Adrenal gland (tissue), 12 donors: Measurements from ENCODE around the gene CCDC142. TPM values are rescaled to one million over a fixed set of nuclear protein-coding genes. Genes with fewer than 3 reads are reported as not detected.
A peak's percentile ranks its signal among the peaks of the same experiment; 100 is the strongest.

ENCODE experiments used
- DNase-seq, 7 donors: peaks; one replicate each; pipeline ENCODE4 v3.0.0-alpha.2; 2019 to 2020
- H3K27ac ChIP-seq, 5 donors: fragments of 200-600 bp; sonication (generic) in 4 of 5; 1 replicate in 3 of 5; 2 replicates in 2 of 5; pipeline versions ENCODE4 v1.5.1 to v1.8.0; 2016 to 2020; ENCODE audit warnings: mild to moderate bottlenecking in 1 of 5
- H3K27me3 ChIP-seq: fragments of 200-600 bp; 2 replicates; pipeline ENCODE4 v1.8.0; 2021
- H3K36me3 ChIP-seq, 2 donors: fragments of 200-600 bp; replicated peaks in 1 of 2; 1 replicate in 1 of 2; 2 replicates in 1 of 2; pipeline versions ENCODE4 v1.5.1 to v1.8.0; 2018 to 2022
- H3K4me1 ChIP-seq, 2 donors: fragments of 200-600 bp; replicated peaks in 1 of 2; 1 replicate in 1 of 2; 2 replicates in 1 of 2; pipeline versions ENCODE4 v1.5.1 to v1.8.0; 2018 to 2021
- H3K4me3 ChIP-seq, 4 donors: fragments of 200-600 bp; sonication (generic) in 3 of 4; one replicate each; pipeline ENCODE4 v1.5.1; 2016 to 2018
- H3K9me3 ChIP-seq, 3 donors: fragments of 200-600 bp; sonication (generic) in 1 of 3; replicated peaks in 1 of 3; 1 replicate in 2 of 3; 2 replicates in 1 of 3; pipeline versions ENCODE4 v1.5.1 to v1.8.0; 2016 to 2021
- POLR2A ChIP-seq, 2 donors: fragments of 450-650 bp; IDR thresholded peaks; one replicate each; pipeline ENCODE4 v1.6.1; 2017; ENCODE audit warnings: antibody characterized with exemption in 2 of 2, mild to moderate bottlenecking in 2 of 2, moderate library complexity in 1 of 2
- WGBS, 4 donors: extraction: QIAGEN DNeasy Blood & Tissue Kit in 2 of 4; methylation state at CpG; one replicate each; pipeline versions ENCODE4 v1.1.5 to v1.1.7; 2013 to 2017; 5-methylcytosine and 5-hydroxymethylcytosine counted together
- intact Hi-C, 2 donors: fragments of 100-400 bp; cut with DNase I; formaldehyde crosslinking; loops; one replicate each; pipeline versions ENCODE4 v1.14.1 to v1.15.0; 2022 to 2023
- polyA plus RNA-seq, 3 donors: library from polyadenylated mRNA; stranded (reverse); fragments of 200-250 nt in 2 of 3; fragments of 350-450 nt in 1 of 3; fragmentation: Illumina TruSeq in 1 of 3; extraction: RNeasy Lipid Tissue Mini Kit (QIAGEN cat#74804) in 1 of 3; gene quantifications; one replicate each; pipeline ENCODE4 v1.2.3, GENCODE V29; 2013 to 2014
- total RNA-seq, 9 donors: library from RNA; depleted of rRNA in 4 of 9; stranded (reverse); fragments of >200 nt in 4 of 9; fragments of 120-200 nt in 1 of 9; fragmentation: NEBNext Ultra II Directional in 1 of 9; extraction: Animal tissue kit (Norgen Biotek cat#: 25700) in 1 of 9; gene quantifications; one replicate each; pipeline versions ENCODE4 v1.1.0 to v1.2.4, GENCODE V29; 2013 to 2023
- TF ChIP-seq, protein P1 (sequence below), 6 experiments: fragments of 450-650 bp in 4 of 6; fragments of 200-600 bp in 2 of 6; sonication (generic) in 1 of 6; IDR thresholded peaks; 1 replicate in 5 of 6; 2 replicates in 1 of 6; pipeline versions ENCODE4 v1.5.1 to v1.8.0; 2016 to 2021; ENCODE audit warnings: antibody characterized with exemption in 6 of 6, mild to moderate bottlenecking in 2 of 6, moderate library complexity in 1 of 6
- donor health status: healthy with polysubstance abuse.
- donor health status: Bipolar disorder and iron deficiency.
- donor health status: DM: yes; HTN: yes; CAD: no.
- donor health status: DM: no; HTN: no; CAD: no.
- donor health status: DM: no; HTN: no; CAD: no.
- donor health status: DM: yes; HTN: yes; CAD: no.

CCDC142 gene
- total and polyA plus RNA-seq, 12 donors: 3.2 to 46.0 (median 12.3) TPM

DNA sequence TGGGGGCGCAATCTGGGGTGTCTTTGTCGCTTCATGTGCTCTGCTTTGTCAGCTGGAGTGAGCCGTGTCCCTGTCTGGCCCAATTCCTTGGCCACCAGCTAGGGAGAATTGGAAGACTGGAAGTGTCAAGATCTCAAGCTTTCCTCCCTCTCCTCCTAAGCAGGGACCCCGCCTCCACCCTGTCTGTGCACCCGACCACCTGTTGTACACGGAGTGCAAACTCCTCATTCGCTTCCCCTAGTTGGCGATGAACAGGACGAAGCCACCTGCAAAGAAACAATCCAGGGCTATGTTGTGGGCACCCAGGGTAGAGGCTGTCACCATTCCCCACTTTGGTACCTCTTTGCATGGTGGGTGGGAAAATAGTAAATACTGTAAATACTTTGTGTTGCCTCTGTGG is 44.9 kb upstream of the CCDC142 start:
- no peaks in the 10 kb centered on the region for H3K27me3 ChIP-seq
- DNase-seq: no peak
- H3K4me1 ChIP-seq: peaks cover 11 to 15% of the 10 kb centered on the region in 2 donors
- H3K36me3 ChIP-seq: peaks cover 0 to 26% of the 10 kb centered on the region in 2 donors
- no peak overlapping the region for H3K27ac ChIP-seq
- intact Hi-C loops: loop anchor here (2.0 to 5.0 kb wide), 2 partner anchors 21 to 40 kb away; partner anchors contain the start of gene PCGF1 (in 1 of the 2)
- no peaks in the 10 kb centered on the region for H3K9me3 ChIP-seq
- TF ChIP-seq, protein P1, sequence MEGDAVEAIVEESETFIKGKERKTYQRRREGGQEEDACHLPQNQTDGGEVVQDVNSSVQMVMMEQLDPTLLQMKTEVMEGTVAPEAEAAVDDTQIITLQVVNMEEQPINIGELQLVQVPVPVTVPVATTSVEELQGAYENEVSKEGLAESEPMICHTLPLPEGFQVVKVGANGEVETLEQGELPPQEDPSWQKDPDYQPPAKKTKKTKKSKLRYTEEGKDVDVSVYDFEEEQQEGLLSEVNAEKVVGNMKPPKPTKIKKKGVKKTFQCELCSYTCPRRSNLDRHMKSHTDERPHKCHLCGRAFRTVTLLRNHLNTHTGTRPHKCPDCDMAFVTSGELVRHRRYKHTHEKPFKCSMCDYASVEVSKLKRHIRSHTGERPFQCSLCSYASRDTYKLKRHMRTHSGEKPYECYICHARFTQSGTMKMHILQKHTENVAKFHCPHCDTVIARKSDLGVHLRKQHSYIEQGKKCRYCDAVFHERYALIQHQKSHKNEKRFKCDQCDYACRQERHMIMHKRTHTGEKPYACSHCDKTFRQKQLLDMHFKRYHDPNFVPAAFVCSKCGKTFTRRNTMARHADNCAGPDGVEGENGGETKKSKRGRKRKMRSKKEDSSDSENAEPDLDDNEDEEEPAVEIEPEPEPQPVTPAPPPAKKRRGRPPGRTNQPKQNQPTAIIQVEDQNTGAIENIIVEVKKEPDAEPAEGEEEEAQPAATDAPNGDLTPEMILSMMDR (IDR thresholded peaks at IDR 0.05): no peak
- TF ChIP-seq POLR2A (IDR thresholded peaks at IDR 0.05): no peak
- WGBS, 4 donors: 92 to 98% (median 94%) methylated on average over 9 of the region's 9 CpGs
- H3K4me3 ChIP-seq: no peak overlapping the region

DNA sequence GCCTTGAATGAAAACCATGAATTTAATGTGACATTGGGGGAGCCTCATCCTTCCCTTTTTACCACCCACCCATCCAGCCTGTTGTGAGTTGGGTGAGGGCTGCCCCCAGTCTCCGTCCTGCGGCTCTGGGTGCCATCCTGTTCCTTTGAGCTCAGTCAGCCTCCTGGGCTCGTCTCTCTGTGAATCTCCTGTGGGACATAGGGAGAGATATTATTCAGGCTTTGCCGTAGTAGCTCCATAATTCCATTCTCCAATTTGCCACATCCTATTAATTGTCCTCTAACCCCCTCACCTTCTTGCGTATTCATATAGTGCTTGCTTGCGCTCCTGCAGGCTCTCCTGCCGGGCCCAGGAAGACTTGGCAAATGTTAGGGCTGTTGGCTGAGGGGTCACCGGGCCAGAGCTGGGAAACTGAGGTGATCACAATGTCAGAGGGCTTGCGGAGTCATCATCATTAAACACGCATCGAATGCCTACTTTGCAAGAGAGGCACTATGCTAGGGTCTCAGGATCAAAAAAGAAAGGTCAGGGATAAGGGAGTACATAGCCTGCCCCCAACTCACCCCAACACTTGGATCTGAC is 43.9 kb upstream of the CCDC142 start:
- H3K27me3 ChIP-seq: no peaks in the 10 kb centered on the region
- no peak for DNase-seq
- no peaks in the 10 kb centered on the region for H3K9me3 ChIP-seq
- H3K4me1 ChIP-seq: peaks cover 11 to 15% of the 10 kb centered on the region in 2 donors
- intact Hi-C loops: loop anchor here in 1 of 2 donors (5.0 kb wide), 1 partner anchor 39 kb away; no protein-coding TSS in a partner anchor
- peaks cover 0 to 21% of the 10 kb centered on the region in 2 donors for H3K36me3 ChIP-seq
- H3K27ac ChIP-seq: no peak overlapping the region
- WGBS, 4 donors: 96 to 99% (median 97%) methylated on average over 11 of the region's 11 CpGs
- TF ChIP-seq, protein P1 (IDR thresholded peaks at IDR 0.05): no peak
- TF ChIP-seq POLR2A (IDR thresholded peaks at IDR 0.05): no peak
- H3K4me3 ChIP-seq: no peak overlapping the region

DNA sequence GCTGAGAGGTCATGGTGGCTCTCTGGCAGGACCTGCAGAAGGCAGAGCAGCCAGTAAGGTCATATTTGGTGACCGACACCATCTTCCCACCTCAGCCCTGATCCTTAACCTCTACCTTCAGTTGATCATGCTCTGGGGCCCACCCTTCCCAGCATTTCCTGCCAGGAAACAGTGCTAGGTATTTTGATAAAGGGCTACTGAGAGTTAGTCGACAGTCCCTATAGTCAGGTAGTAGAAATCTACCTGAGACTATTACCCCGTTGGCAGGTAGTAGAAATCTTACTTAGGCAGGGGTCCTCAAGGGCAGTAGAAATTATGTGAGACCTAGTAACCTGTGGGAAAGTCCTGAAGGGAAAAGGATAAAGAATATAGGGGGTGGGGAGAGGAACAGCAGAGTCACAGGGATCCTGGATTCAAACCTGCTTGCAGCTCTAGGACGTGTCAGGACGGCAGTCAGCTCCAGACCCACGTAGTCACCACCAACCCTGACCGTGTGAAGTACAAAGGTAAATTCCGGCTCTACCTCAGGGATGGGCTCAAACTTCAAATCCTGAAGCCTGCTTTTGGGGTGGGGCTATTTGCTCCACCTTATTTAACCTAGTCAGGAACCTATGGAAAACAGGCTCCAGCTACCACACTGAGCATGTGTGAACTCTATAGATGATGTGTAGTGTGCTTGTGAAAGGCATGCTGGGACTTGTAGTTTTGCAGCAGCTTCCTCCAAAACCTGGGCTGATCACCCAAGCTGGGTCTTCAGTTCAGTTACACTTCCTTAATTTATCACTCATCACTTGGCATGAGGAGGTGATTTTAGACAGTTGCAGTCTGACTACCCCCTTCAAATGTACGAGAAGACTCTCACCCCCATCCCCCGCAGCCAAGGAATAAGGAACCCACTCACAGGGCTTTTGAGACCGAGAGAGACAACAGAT is 43.2 kb upstream of the CCDC142 start, which contains the start of gene DQX1:
Gene DQX1, minus strand, starts transcription at position 515 of the 932 bp plus-strand sequence. Its CDS starts 502 bp downstream, at position 13.
- no peaks in the 10 kb centered on the region for H3K27me3 ChIP-seq
- peaks cover 0 to 21% of the 10 kb centered on the region in 2 donors for H3K36me3 ChIP-seq
- WGBS, 4 donors: 91 to 93% (median 92%) methylated on average over 11 of the region's 11 CpGs
- H3K9me3 ChIP-seq: no peaks in the 10 kb centered on the region
- H3K4me3 ChIP-seq: no peak within 1 kb of the TSS
- TF ChIP-seq, protein P1 (IDR thresholded peaks at IDR 0.05): no peak
- no peak for TF ChIP-seq POLR2A (IDR thresholded peaks at IDR 0.05)
- no peak within 1 kb of the TSS for H3K27ac ChIP-seq
- H3K4me1 ChIP-seq: peaks cover 11 to 13% of the 10 kb centered on the region in 2 donors
- peak in 1 of 7 donors; percentile 35 for DNase-seq
- intact Hi-C loops: loop anchor here in 1 of 2 donors (5.0 kb wide), 1 partner anchor 39 kb away; no protein-coding TSS in a partner anchor
